Transverse colon (tissue), 4 donors: ENCODE data around the gene TBC1D2B.

Source experiments
- EP300 ChIP-seq: sonication (generic); formaldehyde crosslinking; IDR thresholded peaks from one replicate; pipeline ENCODE4 v1.6.1; 2017; ENCODE audit warnings: antibody characterized with exemption, low read depth
- POLR2A ChIP-seq: fragments of 450-650 bp; IDR thresholded peaks from one replicate; pipeline ENCODE4 v1.6.1; 2016; ENCODE audit warnings: antibody characterized with exemption, mild to moderate bottlenecking, moderate library complexity
- POLR2AphosphoS5 ChIP-seq, 3 donors: sonication (generic); formaldehyde crosslinking; IDR thresholded peaks; one replicate each; pipeline ENCODE4 v1.6.1; 2016; ENCODE audit warnings: antibody characterized with exemption in 3 of 3
- TF ChIP-seq, protein P1 (sequence below), 5 experiments: fragments of 200-600 bp in 3 of 5; fragments of 450-650 bp in 2 of 5; sonication (generic) in 3 of 5; IDR thresholded peaks; 1 replicate in 2 of 5; 2 replicates in 3 of 5; pipeline ENCODE4 v1.5.1; 2016 to 2017; ENCODE audit warnings: antibody characterized with exemption in 5 of 5, inconsistent platforms in 3 of 5, mild to moderate bottlenecking in 2 of 5, moderate library complexity in 1 of 5

DNA sequence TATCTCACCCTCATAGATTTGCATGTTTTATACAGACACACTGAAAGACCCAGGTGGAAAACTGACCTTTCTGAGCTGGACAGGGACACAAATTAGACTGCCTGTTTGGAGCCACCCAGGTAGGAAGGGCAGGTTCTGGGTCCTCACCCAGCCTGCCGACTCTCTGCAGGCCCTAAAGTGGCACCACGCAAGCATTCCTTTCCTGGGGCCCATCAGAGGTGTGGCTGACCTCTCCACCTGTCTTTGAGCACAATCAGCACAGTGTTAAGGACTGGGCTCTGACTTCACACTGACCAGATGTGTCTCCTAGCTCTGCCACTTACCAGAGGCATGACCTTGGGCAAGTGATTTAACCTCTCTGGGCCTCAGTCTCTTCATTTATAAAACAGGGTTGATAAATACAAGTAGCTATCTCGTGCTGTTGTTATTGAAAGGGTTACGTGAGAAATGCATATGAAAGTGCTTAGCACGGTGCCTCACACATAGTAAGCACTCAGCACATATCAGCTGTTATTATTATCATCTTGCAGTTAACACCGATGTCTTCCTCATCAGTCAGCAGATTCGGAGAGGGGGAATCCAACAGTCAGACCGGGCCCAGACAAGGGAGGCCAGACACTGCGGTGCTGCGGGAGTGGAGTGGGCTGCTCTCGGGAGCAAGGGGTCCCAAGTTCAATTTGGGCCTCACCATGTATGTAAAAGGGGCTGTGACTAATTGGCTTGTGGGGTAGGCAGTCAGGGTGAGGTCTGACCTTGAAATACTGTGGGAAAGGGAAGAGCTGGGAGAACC, 2.0 kb upstream of the TBC1D2B start:
- TF ChIP-seq EP300 (no peak), POLR2A (no peak), POLR2AphosphoS5 (IDR thresholded peaks at IDR 0.05) (no peak)
- TF ChIP-seq, protein P1, sequence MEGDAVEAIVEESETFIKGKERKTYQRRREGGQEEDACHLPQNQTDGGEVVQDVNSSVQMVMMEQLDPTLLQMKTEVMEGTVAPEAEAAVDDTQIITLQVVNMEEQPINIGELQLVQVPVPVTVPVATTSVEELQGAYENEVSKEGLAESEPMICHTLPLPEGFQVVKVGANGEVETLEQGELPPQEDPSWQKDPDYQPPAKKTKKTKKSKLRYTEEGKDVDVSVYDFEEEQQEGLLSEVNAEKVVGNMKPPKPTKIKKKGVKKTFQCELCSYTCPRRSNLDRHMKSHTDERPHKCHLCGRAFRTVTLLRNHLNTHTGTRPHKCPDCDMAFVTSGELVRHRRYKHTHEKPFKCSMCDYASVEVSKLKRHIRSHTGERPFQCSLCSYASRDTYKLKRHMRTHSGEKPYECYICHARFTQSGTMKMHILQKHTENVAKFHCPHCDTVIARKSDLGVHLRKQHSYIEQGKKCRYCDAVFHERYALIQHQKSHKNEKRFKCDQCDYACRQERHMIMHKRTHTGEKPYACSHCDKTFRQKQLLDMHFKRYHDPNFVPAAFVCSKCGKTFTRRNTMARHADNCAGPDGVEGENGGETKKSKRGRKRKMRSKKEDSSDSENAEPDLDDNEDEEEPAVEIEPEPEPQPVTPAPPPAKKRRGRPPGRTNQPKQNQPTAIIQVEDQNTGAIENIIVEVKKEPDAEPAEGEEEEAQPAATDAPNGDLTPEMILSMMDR (IDR thresholded peaks at IDR 0.05) = no peak
